K562 (cell line): ENCODE data around the gene ARHGAP18. TPM values are rescaled to one million over a fixed set of nuclear protein-coding genes. Genes with fewer than 3 reads are reported as not detected.

Source experiments
- ATAC-seq: fragments of 200-7000 bp; cut with Tn5 transposase; 3 replicates; pipeline ENCODE4 v1.9.1; 2020; ENCODE audit warnings: moderate library complexity
- BruUV-seq: library from RNA; stranded (reverse); fragments of 400-500 nt; replicated peaks from 2 replicates; lab custom pipeline; 2021; lab: Mats Ljungman, UMichigan
- CTCF ChIA-PET: fragments of 300-600 bp; formaldehyde crosslinking; extraction: SDS; loops from one replicate; lab custom pipeline; 2021; ENCODE audit warnings: low intra/inter-chr PET ratio; lab: Yijun Ruan, JAX
- POLR2A ChIA-PET: fragments of 300-600, 350-650 bp; sonication (Branson Sonifier 250); formaldehyde crosslinking; extraction: SDS; loops from one replicate; lab custom pipeline; 2021; ENCODE audit warnings: antibody characterized with exemption, inconsistent platforms; lab: Yijun Ruan, JAX
- DNase-seq, 4 experiments: peaks; one replicate each; pipeline versions ENCODE4 v3.0.0 to v3.0.0-alpha.2; 2011 to 2018; ENCODE audit warnings: low spot score in 3 of 4, mixed read lengths in 3 of 4; ENCODE audit errors: extremely low read depth in 1 of 4
- FAIRE-seq: peaks from 2 replicates; lab custom pipeline; 2011; peaks lifted over from hg19 to GRCh38; lab: Jason Lieb, UNC
- H2AFZ ChIP-seq: 2 replicates; pipeline ENCODE4 v1.6.0; 2011; ENCODE audit warnings: low read depth, low read length, control low read depth, inconsistent platforms
- H3K27ac ChIP-seq: fragments of 200-600 bp; 3 replicates; pipeline ENCODE4 v1.8.0; 2011; ENCODE audit warnings: low read depth, mild to moderate bottlenecking, control low read depth, inconsistent platforms, low read length, moderate library complexity, mixed read lengths; ENCODE audit errors: extremely low read depth
- H3K27me3 ChIP-seq, 2 experiments: fragments of 300-600 bp in 1 of 2; 2 replicates in 1 of 2; 3 replicates in 1 of 2; pipeline versions ENCODE4 v1.6.0 to v1.8.0; 2011; ENCODE audit warnings: inconsistent platforms in 2 of 2, low read length in 2 of 2, mild to moderate bottlenecking in 1 of 2, mixed read lengths in 1 of 2, moderate library complexity in 1 of 2; ENCODE audit not compliant: control insufficient read depth in 2 of 2, insufficient read depth in 2 of 2
- H3K36me3 ChIP-seq: fragments of 300-600 bp; 3 replicates; pipeline ENCODE4 v1.8.0; 2011; ENCODE audit warnings: mild to moderate bottlenecking, low read length, inconsistent platforms; ENCODE audit not compliant: control insufficient read depth, insufficient read depth
- H3K4me1 ChIP-seq, 2 experiments: fragments of 200-600 bp in 1 of 2; replicated peaks in 1 of 2; 2 replicates in 1 of 2; 3 replicates in 1 of 2; pipeline versions ENCODE4 v1.5.1 to v1.8.0; 2011; ENCODE audit warnings: inconsistent platforms in 2 of 2, low read length in 2 of 2, mild to moderate bottlenecking in 1 of 2, mixed read lengths in 1 of 2, moderate library complexity in 1 of 2; ENCODE audit not compliant: control insufficient read depth in 2 of 2, insufficient read depth in 2 of 2
- H3K4me2 ChIP-seq: 2 replicates; pipeline ENCODE4 v1.6.1; 2011; ENCODE audit warnings: low read length, control low read depth, inconsistent platforms, mixed read lengths; ENCODE audit not compliant: insufficient read depth
- H3K4me3 ChIP-seq: fragments of 200-600 bp; sonication (generic), shearing (Covaris generic); 2 replicates; pipeline ENCODE4 v1.5.1; 2016; ENCODE audit warnings: control low read depth, inconsistent platforms
- H3K79me2 ChIP-seq: fragments of 200-600 bp; 3 replicates; pipeline ENCODE4 v1.8.0; 2011; ENCODE audit warnings: low read length, inconsistent platforms; ENCODE audit not compliant: control insufficient read depth, insufficient read depth
- H3K9ac ChIP-seq, 2 experiments: 2 replicates each; pipeline versions ENCODE4 v1.6.0 to v1.6.1; 2011; ENCODE audit warnings: low read depth in 2 of 2, low read length in 2 of 2, control low read depth in 1 of 2, inconsistent platforms in 1 of 2, mild to moderate bottlenecking in 1 of 2, mixed read lengths in 1 of 2; ENCODE audit not compliant: insufficient read depth in 1 of 2
- H3K9me1 ChIP-seq: one replicate; pipeline ENCODE4 v1.6.0; 2011; ENCODE audit warnings: inconsistent platforms, mild to moderate bottlenecking, low read length, moderate library complexity; ENCODE audit not compliant: control insufficient read depth, insufficient read depth
- H3K9me3 ChIP-seq: replicated peaks from 2 replicates; pipeline ENCODE4 v1.5.1; 2011; ENCODE audit warnings: low read depth, low read length, inconsistent platforms; ENCODE audit not compliant: control insufficient read depth, insufficient read depth
- H4K20me1 ChIP-seq: replicated peaks from 2 replicates; pipeline ENCODE4 v1.6.1; 2011; ENCODE audit warnings: low read length, inconsistent platforms, mixed read lengths; ENCODE audit not compliant: control insufficient read depth, insufficient read depth
- DDX20 ChIP-seq: fragments of 450-650 bp; IDR thresholded peaks from 2 replicates; pipeline ENCODE4 v1.6.1; 2016; ENCODE audit warnings: missing genetic modification characterization, low read depth, mild to moderate bottlenecking, missing compliant biosample characterization, moderate library complexity
- HOXB6 ChIP-seq: fragments of 250-450 bp; sonication (Bioruptor Pico); IDR thresholded peaks from 2 replicates; pipeline ENCODE4 v1.5.1; 2022; ENCODE audit warnings: mild to moderate bottlenecking, borderline replicate concordance
- NELFE ChIP-seq: IDR thresholded peaks from 2 replicates; pipeline ENCODE4 v1.6.1; 2011; ENCODE audit warnings: mild to moderate bottlenecking; ENCODE audit not compliant: insufficient read depth, insufficient read length
- NFRKB ChIP-seq: fragments of 450-650 bp; IDR thresholded peaks from 2 replicates; pipeline ENCODE4 v1.6.1; 2016; ENCODE audit warnings: low read depth
- PHB ChIP-seq: fragments of 250-450 bp; sonication (Bioruptor Pico); IDR thresholded peaks from 2 replicates; pipeline ENCODE4 v1.5.0; 2021
- RBM25 ChIP-seq: fragments of 200-400 bp; formaldehyde crosslinking; IDR thresholded peaks from 2 replicates; pipeline ENCODE4 v1.6.1; 2018; ENCODE audit warnings: low read length, low read depth, moderate library complexity; ENCODE audit not compliant: severe bottlenecking
- TEAD1 ChIP-seq, 2 experiments: fragments of 450-650 bp in 1 of 2; sonication (generic) in 1 of 2; formaldehyde crosslinking; IDR thresholded peaks; 2 replicates each; pipeline versions ENCODE4 v1.4.0 to v1.8.0; 2020 to 2022; ENCODE audit warnings: mild to moderate bottlenecking in 2 of 2, missing genetic modification reagents in 1 of 2
- ZNF121 ChIP-seq: sonication (generic); formaldehyde crosslinking; conservative IDR thresholded peaks from 2 replicates; pipeline ENCODE4 v1.8.0; 2022; ENCODE audit warnings: missing genetic modification reagents
- ZNF124 ChIP-seq: sonication (generic); formaldehyde crosslinking; IDR thresholded peaks from 2 replicates; pipeline ENCODE4 v1.8.1; 2022; ENCODE audit warnings: missing genetic modification reagents
- in situ Hi-C: fragments of 300-500 bp; cut with MboI; formaldehyde crosslinking; loops from 4 replicates; pipeline ENCODE4 v1.15.0; 2018; ENCODE audit warnings: inconsistent platforms, mixed read lengths
- intact Hi-C: fragments of 100-400 bp; cut with micrococcal nuclease; formaldehyde crosslinking; loops from 2 replicates; pipeline ENCODE4 v1.14.2; 2022
- polyA plus RNA-seq, 8 experiments: library from polyadenylated mRNA; depleted of rRNA in 4 of 8; stranded (reverse) in 5 of 8; unstranded in 3 of 8; fragments of >200 nt; fragmentation: Nextera tagmentation in 2 of 8; fragmentation: Illumina TruSeq in 1 of 8; extraction: Ambion mirVana in 2 of 8; extraction: Trizol in 1 of 8; gene quantifications; 2 replicates each; pipeline versions ENCODE4 v1.2.1 to v1.2.3, GENCODE V29; 2011 to 2014; ENCODE audit warnings: inconsistent platforms in 1 of 8, missing spikeins in 1 of 8
- total RNA-seq, 7 experiments: library from RNA; depleted of rRNA in 6 of 7; stranded (reverse); fragments of >200 nt in 6 of 7; fragmentation: Illumina TruSeq in 2 of 7; extraction: Trizol in 2 of 7; gene quantifications; 2 replicates each; pipeline versions ENCODE4 v1.2.1 to v1.2.3, GENCODE V29; 2011 to 2021; ENCODE audit warnings: low replicate concordance in 1 of 7
- TF ChIP-seq, protein P1 (sequence below), 2 experiments: fragments of 200-800 bp in 1 of 2; sonication (Bioruptor generic) in 1 of 2; sonication (generic) in 1 of 2; formaldehyde crosslinking in 1 of 2; IDR thresholded peaks in 1 of 2; conservative IDR thresholded peaks in 1 of 2; 2 replicates each; pipeline versions ENCODE4 v1.5.0 to v1.6.1; 2016 to 2020; ENCODE audit warnings: missing compliant biosample characterization in 1 of 2, missing genetic modification characterization in 1 of 2, missing genetic modification reagents in 1 of 2
- TF ChIP-seq, protein P2 (sequence below), 2 experiments: IDR thresholded peaks in 1 of 2; conservative IDR thresholded peaks in 1 of 2; 2 replicates each; pipeline ENCODE4 v1.6.1; 2016; ENCODE audit warnings: low read depth in 2 of 2, mild to moderate bottlenecking in 1 of 2, missing compliant biosample characterization in 1 of 2, missing genetic modification characterization in 1 of 2, moderate library complexity in 1 of 2

ARHGAP18 gene
- total and polyA plus RNA-seq, 9 of the 15 experiments (the other 6 are each of a cell fraction or from before 2014, with no cell fraction given) = 13.3 to 29.7 (median 21.1) TPM

GRCh38 chr6:129642322-129642721, 67.7 kb downstream of the ARHGAP18 start:
- CTCF ChIA-PET = no interaction called here
- intact Hi-C loops = no loop called here
- ATAC-seq (no peak), DNase-seq (no peak), FAIRE-seq (no peak)
- H3K36me3 ChIP-seq = peaks cover 9% of the 10 kb centered on the region
- H3K9me1 ChIP-seq = no peaks in the 10 kb centered on the region
- no peak for TF ChIP-seq TEAD1 (CRISPR knock-in tag; IDR thresholded peaks at IDR 0.05)
- TF ChIP-seq HOXB6 = no peak
- TF ChIP-seq ZNF124 (CRISPR knock-in tag) = no peak
- peak; percentile 90 for TF ChIP-seq ZNF121 (CRISPR knock-in tag)
- TF ChIP-seq NELFE = no peak
- TF ChIP-seq RBM25 = peak; percentile 31
- TF ChIP-seq, protein P1, sequence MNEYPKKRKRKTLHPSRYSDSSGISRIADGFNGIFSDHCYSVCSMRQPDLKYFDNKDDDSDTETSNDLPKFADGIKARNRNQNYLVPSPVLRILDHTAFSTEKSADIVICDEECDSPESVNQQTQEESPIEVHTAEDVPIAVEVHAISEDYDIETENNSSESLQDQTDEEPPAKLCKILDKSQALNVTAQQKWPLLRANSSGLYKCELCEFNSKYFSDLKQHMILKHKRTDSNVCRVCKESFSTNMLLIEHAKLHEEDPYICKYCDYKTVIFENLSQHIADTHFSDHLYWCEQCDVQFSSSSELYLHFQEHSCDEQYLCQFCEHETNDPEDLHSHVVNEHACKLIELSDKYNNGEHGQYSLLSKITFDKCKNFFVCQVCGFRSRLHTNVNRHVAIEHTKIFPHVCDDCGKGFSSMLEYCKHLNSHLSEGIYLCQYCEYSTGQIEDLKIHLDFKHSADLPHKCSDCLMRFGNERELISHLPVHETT (CRISPR knock-in tag; conservative IDR thresholded peaks at IDR 0.05 in 1 of 2, IDR thresholded peaks at IDR 0.05 in 1 of 2) = no peak
- TF ChIP-seq, protein P2, sequence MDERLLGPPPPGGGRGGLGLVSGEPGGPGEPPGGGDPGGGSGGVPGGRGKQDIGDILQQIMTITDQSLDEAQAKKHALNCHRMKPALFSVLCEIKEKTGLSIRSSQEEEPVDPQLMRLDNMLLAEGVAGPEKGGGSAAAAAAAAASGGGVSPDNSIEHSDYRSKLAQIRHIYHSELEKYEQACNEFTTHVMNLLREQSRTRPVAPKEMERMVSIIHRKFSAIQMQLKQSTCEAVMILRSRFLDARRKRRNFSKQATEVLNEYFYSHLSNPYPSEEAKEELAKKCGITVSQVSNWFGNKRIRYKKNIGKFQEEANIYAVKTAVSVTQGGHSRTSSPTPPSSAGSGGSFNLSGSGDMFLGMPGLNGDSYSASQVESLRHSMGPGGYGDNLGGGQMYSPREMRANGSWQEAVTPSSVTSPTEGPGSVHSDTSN (CRISPR knock-in tag; IDR thresholded peaks at IDR 0.05; ENCODE audit: low read depth) = no peak
- TF ChIP-seq, protein P2 (tag; conservative IDR thresholded peaks at IDR 0.05; ENCODE audit: low read depth) = no peak
- TF ChIP-seq PHB = no peak
- TF ChIP-seq NFRKB = no peak
- TF ChIP-seq DDX20 (tag) = no peak
- no peak overlapping the region for H3K9ac ChIP-seq
- no peak overlapping the region for H3K4me3 ChIP-seq
- no peak overlapping the region for H3K4me2 ChIP-seq
- POLR2A ChIA-PET = interaction anchor here (1.3 kb wide), 1 partner anchor 12 kb away, joined by 4 read pairs; no protein-coding TSS in a partner anchor
- no peak overlapping the region for H2AFZ ChIP-seq
- no peaks in the 10 kb centered on the region for H4K20me1 ChIP-seq
- H3K27me3 ChIP-seq = no peaks in the 10 kb centered on the region
- BruUV-seq = no TSS peak
- H3K9me3 ChIP-seq = no peaks in the 10 kb centered on the region
- H3K79me2 ChIP-seq = 0 out of 3 replicates have a peak, but pooled peaks cover 6% of the 10 kb centered on the region
- in situ Hi-C loops = no loop called here
- H3K27ac ChIP-seq = no peak overlapping the region
- H3K4me1 ChIP-seq = peaks cover 0 to 10% of the 10 kb centered on the region in 2 experiments; a peak in 3 of 5 replicates
